H1 (cell line): ENCODE measurements around the gene HEXIM2. TPM values are rescaled to one million over a fixed set of nuclear protein-coding genes. Genes with fewer than 3 reads are reported as not detected.

Experiments
- CTCF ChIA-PET: fragments of 300-600 bp; sonication (Branson Sonifier 250); formaldehyde crosslinking; loops from one replicate; lab custom pipeline; 2021; ENCODE audit not compliant: partially characterized antibody; lab: Charles Lee
- POLR2A ChIA-PET: fragments of 300-600 bp; sonication (Branson Sonifier 250); formaldehyde crosslinking; loops from one replicate; lab custom pipeline; 2021; ENCODE audit warnings: inconsistent platforms; ENCODE audit not compliant: partially characterized antibody; lab: Charles Lee
- DNase-seq, 2 experiments: peaks; one replicate each; pipeline versions ENCODE4 v3.0.0 to v3.0.0-alpha.2; 2010 to 2022; ENCODE audit warnings: low spot score in 2 of 2, low read depth in 1 of 2, mixed read lengths in 1 of 2
- FAIRE-seq: peaks from 2 replicates; lab custom pipeline; 2011; peaks lifted over from hg19 to GRCh38; lab: Jason Lieb, UNC
- H2AFZ ChIP-seq: 2 replicates; pipeline ENCODE4 v1.8.1; 2012; ENCODE audit warnings: low read length, inconsistent platforms
- H2AK5ac ChIP-seq: 2 replicates; pipeline ENCODE4 v1.6.1; 2013; ENCODE audit warnings: low read depth, low read length
- H2BK120ac ChIP-seq: replicated peaks from 2 replicates; pipeline ENCODE3; 2013; ENCODE audit warnings: low read depth, low read length, inconsistent platforms
- H2BK12ac ChIP-seq: 2 replicates; pipeline ENCODE4 v1.6.1; 2013; ENCODE audit warnings: low read depth, low read length
- H2BK15ac ChIP-seq: 2 replicates; pipeline ENCODE4 v1.6.1; 2013; ENCODE audit warnings: low read length
- H2BK20ac ChIP-seq: 2 replicates; pipeline ENCODE4 v1.6.1; 2013; ENCODE audit warnings: low read length
- H2BK5ac ChIP-seq: 2 replicates; pipeline ENCODE4 v1.6.1; 2013; ENCODE audit warnings: low read depth, low read length
- H3K14ac ChIP-seq: 2 replicates; pipeline ENCODE4 v1.6.1; 2013; ENCODE audit warnings: inconsistent platforms; ENCODE audit not compliant: insufficient read length
- H3K18ac ChIP-seq: 2 replicates; pipeline ENCODE4 v1.6.1; 2013; ENCODE audit warnings: low read length; ENCODE audit errors: extremely low read depth
- H3K23ac ChIP-seq: 2 replicates; pipeline ENCODE4 v1.6.1; 2013; ENCODE audit warnings: inconsistent platforms; ENCODE audit not compliant: insufficient read length
- H3K23me2 ChIP-seq: 2 replicates; pipeline ENCODE4 v1.6.1; 2013; ENCODE audit warnings: low read depth, low read length
- H3K27ac ChIP-seq: 2 replicates; pipeline ENCODE4 v1.6.1; 2011; ENCODE audit warnings: low read depth, low read length, inconsistent platforms
- H3K27me3 ChIP-seq, 4 experiments: replicated peaks in 1 of 4; 1 replicate in 1 of 4; 2 replicates in 3 of 4; pipeline versions ENCODE4 v1.6.1 to v1.8.1; 2011 to 2013; ENCODE audit warnings: low read length in 3 of 4, mild to moderate bottlenecking in 3 of 4, inconsistent platforms in 2 of 4, mixed read lengths in 2 of 4, moderate library complexity in 1 of 4; ENCODE audit not compliant: control insufficient read depth in 3 of 4, insufficient read depth in 3 of 4; ENCODE audit errors: extremely low read depth in 1 of 4
- H3K36me3 ChIP-seq, 4 experiments: 2 replicates each; pipeline versions ENCODE4 v1.6.1 to v1.8.1; 2011 to 2013; ENCODE audit warnings: mild to moderate bottlenecking in 4 of 4, low read length in 3 of 4, moderate library complexity in 2 of 4, control low read depth in 1 of 4, inconsistent platforms in 1 of 4; ENCODE audit not compliant: insufficient read depth in 4 of 4, control insufficient read depth in 2 of 4
- H3K4ac ChIP-seq: replicated peaks from 2 replicates; pipeline ENCODE3; 2013; ENCODE audit warnings: low read length, low read depth, mixed read lengths, inconsistent platforms; ENCODE audit not compliant: insufficient read length
- H3K4me1 ChIP-seq, 4 experiments: replicated peaks in 1 of 4; 1 replicate in 1 of 4; 2 replicates in 3 of 4; pipeline versions ENCODE4 v1.6.1 to v1.8.1; 2011 to 2013; ENCODE audit warnings: low read length in 3 of 4, inconsistent platforms in 2 of 4, mixed read lengths in 1 of 4; ENCODE audit not compliant: insufficient read depth in 4 of 4, control insufficient read depth in 3 of 4
- H3K4me2 ChIP-seq, 2 experiments: 2 replicates each; pipeline versions ENCODE4 v1.6.1 to v1.8.1; 2011 to 2013; ENCODE audit warnings: low read depth in 2 of 2, low read length in 2 of 2, control low read depth in 1 of 2, inconsistent platforms in 1 of 2, mild to moderate bottlenecking in 1 of 2; ENCODE audit not compliant: insufficient read depth in 1 of 2
- H3K4me3 ChIP-seq, 4 experiments: fragments of 200-600, 300-600 bp in 1 of 4; sonication (generic), shearing (Covaris generic), sonication (Bioruptor Twin) in 1 of 4; 2 replicates each; pipeline versions ENCODE4 v1.5.1 to v1.8.1; 2011 to 2016; ENCODE audit warnings: low read length in 4 of 4, low read depth in 3 of 4, control low read depth in 2 of 4, inconsistent platforms in 2 of 4, mild to moderate bottlenecking in 2 of 4, mixed read lengths in 1 of 4, moderate library complexity in 1 of 4; ENCODE audit not compliant: insufficient read depth in 2 of 4; ENCODE audit errors: extremely low read depth in 1 of 4
- H3K56ac ChIP-seq: replicated peaks from 2 replicates; pipeline ENCODE3; 2013; ENCODE audit warnings: low read depth, mild to moderate bottlenecking, mixed read lengths, low read length, inconsistent platforms; ENCODE audit not compliant: insufficient read length
- H3K79me1 ChIP-seq: 2 replicates; pipeline ENCODE4 v1.6.1; 2013; ENCODE audit warnings: low read depth, low read length, control low read depth
- H3K79me2 ChIP-seq, 2 experiments: 2 replicates each; pipeline versions ENCODE4 v1.6.1 to v1.8.1; 2012 to 2013; ENCODE audit warnings: low read length in 2 of 2, mild to moderate bottlenecking in 2 of 2, inconsistent platforms in 1 of 2; ENCODE audit not compliant: insufficient read depth in 2 of 2, control insufficient read depth in 1 of 2
- H3K9ac ChIP-seq, 4 experiments: replicated peaks in 1 of 4; 1 replicate in 1 of 4; 2 replicates in 3 of 4; pipeline versions ENCODE4 v1.6.1 to v1.8.1; 2011 to 2013; ENCODE audit warnings: low read depth in 3 of 4, low read length in 3 of 4, control low read depth in 2 of 4, mild to moderate bottlenecking in 2 of 4, moderate library complexity in 2 of 4, inconsistent platforms in 1 of 4; ENCODE audit errors: extremely low read depth in 1 of 4
- H3K9me3 ChIP-seq, 2 experiments: 2 replicates each; pipeline versions ENCODE4 v1.6.1 to v1.8.1; 2012 to 2013; ENCODE audit warnings: mild to moderate bottlenecking in 2 of 2, moderate library complexity in 2 of 2, control low read depth in 1 of 2, inconsistent platforms in 1 of 2, low read depth in 1 of 2, low read length in 1 of 2, mixed read lengths in 1 of 2; ENCODE audit not compliant: insufficient read depth in 2 of 2
- H4K20me1 ChIP-seq, 2 experiments: replicated peaks in 1 of 2; 2 replicates each; pipeline versions ENCODE3 to v1.8.1; 2011 to 2013; ENCODE audit warnings: inconsistent platforms in 2 of 2, low read length in 2 of 2, mild to moderate bottlenecking in 1 of 2; ENCODE audit not compliant: insufficient read depth in 2 of 2, control insufficient read depth in 1 of 2
- H4K5ac ChIP-seq: 2 replicates; pipeline ENCODE4 v1.6.1; 2013; ENCODE audit warnings: low read length, low read depth, mixed read lengths, inconsistent platforms; ENCODE audit not compliant: insufficient read length
- H4K8ac ChIP-seq: 2 replicates; pipeline ENCODE4 v1.8.0; 2013; ENCODE audit warnings: mild to moderate bottlenecking, moderate library complexity, low read length, inconsistent platforms; ENCODE audit not compliant: insufficient read depth; ENCODE audit errors: extremely low read depth
- H4K91ac ChIP-seq: replicated peaks from 2 replicates; pipeline ENCODE3; 2013; ENCODE audit warnings: low read length, mixed read lengths, inconsistent platforms; ENCODE audit not compliant: insufficient read length
- CREB1 ChIP-seq: IDR thresholded peaks from 2 replicates; pipeline ENCODE4 v1.6.1; 2012; ENCODE audit warnings: inconsistent platforms
- CTBP2 ChIP-seq: IDR thresholded peaks from 2 replicates; pipeline ENCODE4 v1.7.0; 2011; ENCODE audit warnings: borderline replicate concordance, mild to moderate bottlenecking, moderate library complexity, mixed read lengths, low read length; ENCODE audit not compliant: insufficient read depth, insufficient read length
- POLR2A ChIP-seq, 2 experiments: IDR thresholded peaks; 1 replicate in 1 of 2; 2 replicates in 1 of 2; pipeline ENCODE4 v1.6.1; 2011; ENCODE audit warnings: low read depth in 2 of 2, low read length in 2 of 2, mild to moderate bottlenecking in 2 of 2; ENCODE audit errors: control extremely low read depth in 1 of 2
- RNF2 ChIP-seq: fragments of 200-900, 300-1000 bp; sonication (generic); IDR thresholded peaks from 2 replicates; pipeline ENCODE4 v1.7.1; 2016; ENCODE audit warnings: borderline replicate concordance, low read depth, mild to moderate bottlenecking, antibody characterized with exemption, low read length; ENCODE audit not compliant: poor library complexity, severe bottlenecking; ENCODE audit errors: missing control alignments
- SAP30 ChIP-seq: fragments of 300-600 bp; sonication (generic); IDR thresholded peaks from 2 replicates; pipeline ENCODE4 v1.7.1; 2012; ENCODE audit warnings: low read length, moderate library complexity, mild to moderate bottlenecking, inconsistent platforms; ENCODE audit not compliant: insufficient read depth, insufficient replicate concordance
- WGBS, 2 experiments: shearing (Covaris generic) in 1 of 2; methylation state at CpG; one replicate each; pipeline versions ENCODE4 v1.1.6 to v1.1.7; 2013 to 2015; ENCODE audit warnings: low lambda C conversion rate in 2 of 2, mixed read lengths in 2 of 2, inconsistent platforms in 1 of 2, low coverage in 1 of 2, missing lambda C conversion rate in 1 of 2; ENCODE audit not compliant: insufficient replicate concordance in 2 of 2, insufficient coverage in 1 of 2, insufficient read length in 1 of 2; ENCODE audit errors: extremely low coverage in 1 of 2, missing lambda C conversion rate in 1 of 2; 5-methylcytosine and 5-hydroxymethylcytosine counted together
- polyA plus RNA-seq, 7 experiments: library from polyadenylated mRNA; depleted of rRNA in 3 of 7; stranded (reverse) in 5 of 7; unstranded in 2 of 7; fragments of >200 nt in 5 of 7; fragments of 200-250 nt in 2 of 7; gene quantifications; 1 replicate in 5 of 7; 2 replicates in 1 of 7; 4 replicates in 1 of 7; pipeline versions ENCODE4 v1.2.1 to v1.2.3, GENCODE V29; 2011 to 2013; ENCODE audit warnings: missing spikeins in 2 of 7, mixed read lengths in 2 of 7
- total RNA-seq: library from RNA; stranded (reverse); fragmentation: NEBNext Ultra II Directional; extraction: Animal tissue kit (Norgen Biotek cat#: 25700); gene quantifications from 2 replicates; pipeline ENCODE4 v1.2.1, GENCODE V29; 2021

Gene HEXIM2
- total and polyA plus RNA-seq, 2 of the 8 experiments (the other 6 are each of a cell fraction or from before 2014, with no cell fraction given): 7.5 to 13.2 TPM

GRCh38 chr17:45129426-45129939, 32.2 kb upstream of the HEXIM2 start:
- no peak overlapping the region for H2BK20ac ChIP-seq
- H3K79me2 ChIP-seq: no peaks in the 10 kb centered on the region

More at GRCh38 chr17:45129426-45129939, 32.2 kb upstream of the HEXIM2 start:
- Histone ChIP-seq H2BK5ac (no peak overlapping the region), H2AK5ac (no peak overlapping the region), H4K91ac (peak overlapping the region; percentile 44), H2BK15ac (no peak overlapping the region; the same call in 1 of the 2 replicates), H3K4me1 (peaks cover 0 to 20% (median 8%) of the 10 kb centered on the region in 4 experiments; a peak in 5 of 7 replicates), H4K8ac (no peak overlapping the region), H3K4ac (no peak overlapping the region), H3K4me3 (no peak overlapping the region), H3K9ac (no peak overlapping the region), H2AFZ (no peak overlapping the region), H3K23ac (no peak overlapping the region), H3K36me3 (no peaks in the 10 kb centered on the region), H3K56ac (no peak overlapping the region), H3K18ac (no peak overlapping the region), H3K23me2 (peaks cover 8% of the 10 kb centered on the region; the same call in 1 of the 2 replicates), H3K27ac (no peak overlapping the region), H3K14ac (no peak overlapping the region), H3K27me3 (no peaks in the 10 kb centered on the region), H3K9me3 (no peaks in the 10 kb centered on the region), H2BK120ac (no peak overlapping the region), H3K4me2 (no peak overlapping the region), H2BK12ac (no peak overlapping the region), H3K79me1 (no peaks in the 10 kb centered on the region), H4K5ac (no peak overlapping the region), H4K20me1 (peaks cover 5 to 13% of the 10 kb centered on the region in 2 experiments)
- DNase-seq (no peak), FAIRE-seq (no peak)
- ChIA-PET POLR2A (interaction anchor here (1.1 to 15.8 kb wide), 6 partner anchors 10 to 32 kb away, joined by 3 to 185 read pairs (median 5); partner anchors contain the start of genes HEXIM1 and HEXIM2), CTCF (interaction anchor here (1.0 to 11.7 kb wide), 8 partner anchors 10 to 107 kb away, joined by 3 to 156 read pairs (median 12); no protein-coding TSS in a partner anchor)
- WGBS, 2 experiments: 89% methylated on average over 10 of the region's 10 CpGs; no CpG with 5 or more reads in 1 of the 2 experiments
- TF ChIP-seq POLR2A (IDR thresholded peaks at IDR 0.05; ENCODE audit: control extremely low read depth in 1 of 2, low read depth in 2 of 2, low read length in 2 of 2): no peak
- TF ChIP-seq CTBP2: no peak
- TF ChIP-seq RNF2: no peak
- no peak for TF ChIP-seq SAP30
- no peak for TF ChIP-seq CREB1
- TF ChIP-seq, all 59 proteins: peak for 0
